ENCODE results near the gene AGRN.
"Not testable (repeated sequence)": the region's sequence is repeated elsewhere in the genome, so short reads cannot be mapped to it uniquely, and the experiment has no call there.

The AGRN gene

DNA sequence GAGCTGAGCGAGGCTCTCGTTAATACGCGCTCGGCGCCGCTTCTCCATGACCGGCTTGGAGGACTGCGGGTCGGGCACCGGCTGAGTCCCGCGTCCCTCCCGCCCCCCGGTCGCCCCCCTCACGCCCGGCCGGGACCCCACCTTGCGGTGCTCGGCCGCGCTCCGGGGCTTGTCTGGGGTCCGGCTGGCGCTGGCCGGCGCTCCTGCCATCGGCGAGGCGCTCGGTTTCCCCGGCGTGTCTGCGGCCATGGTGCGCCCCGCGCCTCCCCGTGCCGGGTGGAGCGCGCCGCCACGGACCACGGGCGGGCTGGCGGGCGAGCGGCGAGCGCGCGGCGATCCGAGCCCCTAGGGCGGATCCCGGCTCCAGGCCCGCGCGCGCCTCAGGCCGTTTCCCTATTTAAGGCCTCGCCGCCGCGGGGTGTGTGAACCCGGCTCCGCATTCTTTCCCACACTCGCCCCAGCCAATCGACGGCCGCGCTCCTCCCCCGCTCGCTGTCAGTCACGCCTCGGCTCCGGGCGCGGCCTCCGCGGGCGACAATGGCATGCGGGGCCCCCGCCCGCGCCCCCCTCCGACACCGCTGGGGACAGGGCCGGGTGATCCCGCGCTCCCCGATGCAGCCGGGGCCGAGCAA, 20.1 kb upstream of the AGRN start, which contains the start of gene HES4:
Gene HES4 (minus strand): TSS at position 373 of the 632 bp plus-strand sequence. CDS start 124 bp downstream, at position 249.
- in situ Hi-C loops (cut with HindIII; ENCODE audit: low sequenced_read_pairs), result loop anchor here (5.0 kb wide), 1 partner anchor 67 kb away; no protein-coding TSS in a partner anchor

DNA sequence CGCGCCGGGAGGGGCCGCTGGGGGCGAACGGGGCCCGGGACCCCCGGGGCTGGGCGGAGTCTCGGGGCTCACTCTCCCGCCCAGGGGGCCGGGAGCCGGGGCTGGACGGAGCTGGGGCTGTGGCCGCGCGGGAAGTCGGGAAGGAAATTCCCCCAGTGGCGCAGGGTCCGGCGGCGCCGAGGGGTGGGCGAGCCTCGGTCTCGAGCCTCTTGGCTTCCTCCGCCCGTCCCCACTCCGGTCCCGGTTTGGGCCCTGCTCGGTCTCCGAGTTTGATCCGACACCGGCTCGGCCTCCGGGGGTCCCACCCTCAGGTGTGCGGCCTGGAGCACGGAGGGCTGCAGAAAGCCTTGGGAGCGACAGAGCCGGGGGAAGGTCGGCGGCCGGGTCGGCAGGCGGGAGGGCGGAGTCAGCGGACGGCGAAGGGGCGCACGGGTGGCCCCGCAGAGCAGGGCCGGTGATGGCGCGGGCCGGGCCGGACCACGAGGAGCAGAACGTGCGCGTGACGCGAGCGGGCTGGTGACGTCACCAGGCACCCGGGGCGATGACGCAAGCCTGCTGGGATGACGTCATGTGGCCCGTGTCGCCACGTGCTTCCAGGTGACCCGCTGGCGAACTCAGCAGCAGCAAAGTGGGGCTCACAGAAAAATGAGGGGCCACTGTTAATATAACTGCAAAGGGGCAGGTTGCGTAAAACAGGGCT, 19.4 kb upstream of the AGRN start:
- in situ Hi-C loops (cut with HindIII; ENCODE audit: low sequenced_read_pairs), result loop anchor here (5.0 kb wide), 1 partner anchor 67 kb away; no protein-coding TSS in a partner anchor

DNA sequence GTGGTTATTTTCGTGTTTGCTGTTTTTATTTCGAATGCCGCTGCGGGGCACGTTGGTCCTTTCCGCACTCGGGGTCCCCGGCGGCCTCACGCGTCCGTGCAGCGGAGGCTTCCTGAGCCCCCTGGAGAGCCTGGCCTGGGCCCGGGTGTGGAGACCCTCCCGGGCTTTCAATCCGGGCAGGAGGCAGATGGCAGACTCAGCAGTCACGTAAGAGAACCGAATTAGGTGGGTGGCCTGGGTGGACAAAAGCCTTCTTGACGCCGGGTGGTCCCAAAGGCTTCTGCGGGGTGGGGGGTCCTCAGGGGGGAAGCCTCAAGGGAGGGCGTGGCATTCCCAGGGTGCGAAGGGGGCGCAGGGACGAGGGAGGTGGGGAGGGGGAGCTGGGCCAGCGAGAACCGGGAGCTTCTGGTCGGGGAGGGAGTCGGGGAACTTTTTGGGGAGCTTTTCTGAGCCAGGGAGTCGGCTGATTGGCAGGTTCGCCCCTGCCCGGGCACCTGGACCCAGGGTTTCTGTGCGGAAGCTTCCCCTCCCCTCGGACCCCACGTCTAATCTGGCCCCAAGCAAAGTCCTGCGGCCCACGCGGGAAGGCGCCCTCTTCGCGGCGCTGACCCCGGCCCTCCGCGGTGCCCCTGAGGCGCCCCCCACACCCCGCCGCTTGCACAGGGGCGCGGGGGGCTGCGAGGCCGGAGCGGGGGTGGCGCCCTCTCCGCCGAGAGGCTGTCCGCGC, 18.7 kb upstream of the AGRN start:
- in situ Hi-C loops (cut with HindIII; ENCODE audit: low sequenced_read_pairs), result loop anchor here (5.0 kb wide), 1 partner anchor 66 kb away; no protein-coding TSS in a partner anchor

DNA sequence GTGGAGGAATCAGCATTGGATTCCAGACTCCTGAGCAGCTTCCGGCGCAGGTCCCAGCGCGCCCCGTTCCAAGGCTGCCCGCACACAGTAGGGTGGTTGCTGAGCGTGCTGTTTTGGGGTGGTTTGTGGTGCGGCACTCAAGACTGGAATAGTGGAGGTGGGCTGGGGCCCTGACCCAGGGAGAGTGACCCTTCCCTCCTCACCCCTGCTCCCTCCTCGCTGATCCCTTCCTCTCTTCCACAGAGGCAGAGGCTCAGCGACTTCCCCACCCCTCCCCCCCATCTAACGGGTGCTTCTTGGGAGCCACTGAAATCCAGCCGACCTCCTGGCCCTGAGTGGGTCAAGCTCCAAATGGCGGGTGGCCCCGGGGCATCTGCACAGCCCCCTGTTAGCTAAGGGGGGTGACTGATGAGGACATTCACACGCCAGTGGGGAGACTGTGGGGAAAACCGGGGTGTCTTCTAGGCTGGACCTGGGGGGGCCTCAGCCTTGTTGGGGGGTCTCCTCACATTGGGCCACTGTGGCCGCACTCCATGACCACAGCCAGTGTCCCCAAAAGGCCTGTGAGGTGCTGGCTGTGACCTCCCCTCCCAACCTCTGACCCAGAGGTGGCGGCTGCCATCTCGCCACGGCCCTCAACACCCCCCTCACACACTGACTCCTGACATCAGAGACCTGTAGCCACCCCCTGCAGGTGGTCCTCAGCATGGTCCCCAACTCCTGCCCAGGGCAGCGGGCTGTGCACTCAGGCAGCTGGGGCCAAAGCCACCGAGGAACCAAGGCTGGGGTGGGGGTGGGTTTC, 16.1 kb upstream of the AGRN start:
- in situ Hi-C loops (cut with HindIII; ENCODE audit: low sequenced_read_pairs), result loop anchor here (5.0 kb wide), 1 partner anchor 63 kb away; no protein-coding TSS in a partner anchor

DNA sequence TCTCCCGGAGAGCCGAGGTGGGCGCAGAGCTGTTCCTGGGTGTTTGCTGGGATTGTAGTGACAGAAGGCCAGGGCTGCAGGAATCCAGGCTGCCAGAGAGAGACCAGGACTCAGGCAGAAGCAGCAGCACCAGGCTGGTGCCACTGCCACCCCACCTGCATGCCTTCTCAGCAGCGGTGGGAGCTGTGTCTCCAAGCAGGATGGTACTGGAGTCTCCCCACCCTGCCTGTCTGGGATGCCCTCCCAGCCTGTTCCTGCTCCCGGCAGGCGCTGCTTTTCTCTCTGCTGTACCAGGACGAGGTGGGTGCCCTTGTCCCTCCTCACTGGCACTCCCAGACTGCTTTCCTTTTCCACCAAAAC, 15.5 kb upstream of the AGRN start:
- in situ Hi-C loops (cut with HindIII; ENCODE audit: low sequenced_read_pairs), result loop anchor here (5.0 kb wide), 1 partner anchor 63 kb away; no protein-coding TSS in a partner anchor

DNA sequence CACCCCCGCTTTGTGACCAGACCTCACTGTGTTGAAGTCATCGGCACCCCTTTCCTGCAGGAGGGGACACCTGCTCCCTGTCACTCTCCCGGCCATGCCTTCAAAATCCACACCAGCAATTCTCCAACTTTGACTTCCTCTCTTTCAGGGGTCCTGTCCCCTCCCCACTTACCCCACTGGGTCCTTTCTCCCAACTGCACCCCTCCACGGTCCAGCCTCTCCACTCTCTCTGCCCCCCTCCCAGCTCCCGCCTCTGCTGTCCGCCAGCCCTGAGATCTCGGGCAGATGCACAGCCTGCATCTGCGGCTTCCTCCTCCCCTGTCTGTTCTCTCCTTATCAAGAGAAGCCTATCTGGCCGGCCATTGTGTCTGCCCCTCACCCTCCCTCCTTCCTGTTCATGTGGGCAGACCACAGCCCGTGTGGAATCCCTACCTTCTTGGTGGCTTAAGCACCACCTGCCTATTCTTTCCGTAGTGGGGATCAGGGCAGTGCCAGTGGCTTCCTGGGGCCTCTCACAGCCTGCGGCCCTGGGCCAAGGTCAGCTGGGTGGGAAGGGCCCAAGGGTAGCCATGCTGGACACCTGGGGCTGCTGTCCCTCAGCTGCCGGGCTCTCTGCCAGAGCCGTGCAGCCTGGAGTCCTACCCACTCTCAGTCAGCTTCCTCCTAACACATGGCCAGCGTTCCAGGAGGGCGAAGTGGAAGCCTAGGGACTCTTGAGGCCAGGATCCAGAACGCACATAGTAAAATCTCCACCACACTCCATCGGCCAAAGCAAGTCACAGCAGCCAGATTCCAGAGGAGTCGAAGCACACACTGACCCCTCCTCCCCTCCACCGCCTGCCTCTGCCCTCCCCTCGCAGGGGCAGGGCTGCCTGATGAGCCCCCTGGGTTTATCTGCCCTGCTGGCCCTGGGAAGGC, 14.9 kb upstream of the AGRN start:
- in situ Hi-C loops (cut with HindIII; ENCODE audit: low sequenced_read_pairs), result loop anchor here (5.0 kb wide), 1 partner anchor 62 kb away; no protein-coding TSS in a partner anchor

DNA sequence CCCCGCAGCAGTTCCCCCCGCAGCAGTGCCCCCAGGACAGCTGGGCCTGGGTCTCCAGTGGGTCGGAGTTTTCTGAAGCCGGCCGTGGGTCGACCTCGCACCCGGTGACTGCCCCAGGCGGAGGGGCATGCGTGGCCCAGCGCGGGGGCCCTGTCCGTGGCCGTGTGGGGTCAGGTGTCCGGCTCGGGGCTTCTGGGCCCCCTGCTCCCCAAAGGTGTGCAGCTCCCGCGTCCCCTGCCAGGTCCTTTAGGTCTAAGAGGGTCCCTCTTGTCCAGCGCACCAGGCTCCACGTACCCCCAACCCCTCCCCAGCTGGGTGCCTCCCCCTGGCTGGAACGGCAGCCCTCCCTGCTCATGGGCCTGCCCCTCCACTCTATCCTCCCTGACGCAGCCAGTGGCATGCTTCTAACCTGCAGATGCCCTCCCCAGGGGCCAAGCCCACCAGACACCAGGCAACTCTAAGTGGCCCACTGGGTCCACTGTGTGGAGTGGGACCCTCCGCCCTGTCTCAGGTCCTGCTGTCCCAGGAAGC, 14.1 kb upstream of the AGRN start:
- in situ Hi-C loops (cut with HindIII; ENCODE audit: low sequenced_read_pairs), result no loop called here

DNA sequence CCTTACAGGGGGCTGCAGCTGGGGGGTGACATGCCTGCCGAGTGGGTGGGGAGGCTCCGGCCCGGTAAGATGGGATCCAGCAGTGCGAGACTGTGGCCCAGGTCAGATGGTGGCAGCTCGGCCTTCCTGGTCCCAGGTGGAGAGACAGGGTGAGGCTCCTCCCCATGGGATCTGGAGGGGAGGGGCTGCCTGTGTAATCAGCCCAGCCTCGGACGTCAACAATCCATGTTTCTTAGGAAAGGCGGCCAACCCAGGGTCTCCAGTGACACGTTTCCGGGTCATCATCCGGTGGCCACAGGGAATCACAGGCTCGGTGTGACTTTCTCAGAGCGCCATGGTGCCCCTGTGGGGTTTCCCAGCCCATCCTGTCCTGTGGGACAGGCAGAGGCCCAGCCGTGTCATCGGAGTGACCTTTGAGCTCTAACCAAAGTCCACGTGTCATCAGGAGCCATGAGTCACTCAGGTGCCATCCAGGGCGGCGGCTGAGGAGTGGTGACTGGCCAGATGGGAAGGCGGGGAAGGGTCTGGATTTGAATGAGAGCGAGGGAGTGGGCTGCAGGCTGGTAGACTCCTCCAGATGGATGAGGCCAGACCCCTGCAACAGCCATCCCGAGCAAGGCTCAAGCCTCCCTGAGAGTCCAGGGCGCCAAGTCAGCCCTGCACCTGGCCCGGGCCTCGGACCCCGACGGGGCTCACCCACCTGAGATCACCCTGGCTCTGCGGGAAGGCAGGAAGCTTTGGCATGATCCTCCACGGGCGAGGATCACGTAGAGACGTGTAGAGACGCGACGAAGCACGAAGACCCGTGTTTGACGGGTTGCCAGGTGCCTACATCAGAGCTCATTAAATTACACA, 13.4 kb upstream of the AGRN start:
- in situ Hi-C loops (cut with HindIII; ENCODE audit: low sequenced_read_pairs), result no loop called here

DNA sequence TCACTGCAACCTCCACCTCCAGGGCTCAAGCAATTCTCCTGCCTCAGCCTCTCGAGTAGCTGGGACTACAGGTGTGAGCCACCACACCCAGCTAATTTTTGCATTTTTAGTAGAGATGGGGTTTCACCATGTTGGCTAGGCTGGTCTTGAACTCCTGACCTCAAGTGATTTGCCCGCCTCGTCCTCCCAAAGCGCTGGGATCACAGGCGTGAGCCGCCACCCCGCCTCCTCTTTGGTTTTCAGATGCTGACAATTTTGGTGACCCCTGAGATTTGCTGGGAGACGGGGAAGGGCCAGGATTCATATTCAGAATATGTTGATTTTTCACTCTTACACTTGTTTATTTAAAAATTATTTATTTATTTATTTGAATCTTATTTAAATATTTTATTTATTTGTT, 9.8 kb upstream of the AGRN start:
- in situ Hi-C loops (cut with HindIII; ENCODE audit: low sequenced_read_pairs), result not testable (repeated sequence)

DNA sequence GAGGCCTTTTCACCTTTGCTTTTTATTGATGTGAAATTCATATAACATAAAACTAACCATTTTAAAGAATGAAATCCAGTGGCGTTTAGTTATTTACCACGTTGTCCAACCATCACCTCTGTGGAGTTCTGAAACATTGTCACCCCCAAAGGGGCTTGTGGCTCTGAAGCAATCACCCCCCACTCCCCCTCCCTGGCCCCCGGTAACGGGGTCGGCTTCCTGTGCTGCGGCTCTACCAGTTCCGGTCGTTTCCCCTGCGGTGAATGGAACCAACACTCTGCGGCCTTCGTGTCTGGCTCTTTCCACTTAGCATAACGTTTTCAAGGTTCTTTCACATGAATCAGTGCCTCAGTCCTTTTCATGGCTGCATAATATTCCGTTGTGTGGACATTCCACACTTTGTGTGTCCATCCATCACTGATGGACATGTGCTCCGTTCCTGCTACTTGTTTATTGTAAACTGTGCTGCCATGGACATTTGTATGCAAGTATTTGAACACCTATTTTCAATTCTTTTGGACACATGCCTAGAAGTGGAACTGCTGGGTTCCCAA, 8.4 kb upstream of the AGRN start:
- in situ Hi-C loops (cut with HindIII; ENCODE audit: low sequenced_read_pairs), result no loop called here

DNA sequence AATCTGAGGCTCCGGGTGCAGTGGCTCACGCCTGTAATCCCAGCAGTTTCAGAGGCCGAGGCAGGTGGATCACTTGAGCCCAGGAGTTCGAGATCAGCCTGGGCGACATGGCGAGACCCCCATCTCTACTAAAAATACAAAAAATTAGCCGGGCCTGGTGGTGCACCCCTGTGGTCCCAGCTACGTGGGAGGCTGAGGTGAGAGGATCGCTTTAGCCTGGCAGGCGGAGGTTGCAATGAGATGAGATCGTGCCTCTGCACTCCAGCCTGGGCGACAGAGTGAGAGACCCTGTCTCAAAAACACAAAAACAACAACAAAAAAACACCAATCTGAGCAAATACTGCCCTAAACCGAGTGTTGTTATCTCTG, 7.2 kb upstream of the AGRN start:
- in situ Hi-C loops (cut with HindIII; ENCODE audit: low sequenced_read_pairs), result not testable (repeated sequence)

DNA sequence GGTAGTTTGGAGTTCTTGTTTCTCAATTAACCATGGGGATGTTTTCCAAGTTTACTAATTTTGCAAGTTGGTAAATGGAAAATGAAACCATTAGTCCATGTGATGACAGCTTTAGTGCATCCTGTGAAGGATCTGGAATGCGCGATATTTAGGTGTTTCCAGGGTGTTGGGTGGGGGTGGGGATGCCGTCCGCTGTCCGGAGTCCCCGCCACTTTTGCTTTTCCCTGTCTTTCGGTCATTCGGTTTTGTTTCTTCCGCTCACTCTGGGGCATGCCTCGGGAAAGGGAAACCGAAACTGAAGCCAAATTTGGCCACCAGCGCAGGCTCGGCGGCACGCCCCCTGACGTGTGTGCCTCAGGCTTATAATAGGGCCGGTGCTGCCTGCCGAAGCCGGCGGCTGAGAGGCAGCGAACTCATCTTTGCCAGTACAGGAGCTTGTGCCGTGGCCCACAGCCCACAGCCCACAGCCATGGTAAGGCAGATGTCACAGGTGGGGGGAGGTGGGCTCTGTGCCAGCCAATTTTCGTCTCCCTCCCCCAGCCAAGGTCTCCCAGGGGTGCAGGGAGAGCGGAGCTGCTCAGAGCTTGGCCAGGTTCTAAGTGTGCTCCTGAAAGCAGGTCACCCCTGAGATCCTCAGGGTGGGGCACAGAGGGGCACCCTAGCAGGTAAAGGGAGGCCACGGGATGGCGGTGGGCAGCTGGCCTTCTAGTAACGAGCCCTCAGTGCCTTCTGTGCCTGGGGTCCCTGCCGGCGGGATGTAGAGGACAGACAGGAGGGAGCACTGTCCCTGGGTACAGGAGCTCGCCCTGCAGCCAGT, 6.6 kb upstream of the AGRN start, which contains the start of gene ISG15:
Gene ISG15 (plus strand): TSS at position 393 of the 817 bp plus-strand sequence. CDS start 77 bp downstream, at position 470.
- in situ Hi-C loops (cut with HindIII; ENCODE audit: low sequenced_read_pairs), result no loop called here

DNA sequence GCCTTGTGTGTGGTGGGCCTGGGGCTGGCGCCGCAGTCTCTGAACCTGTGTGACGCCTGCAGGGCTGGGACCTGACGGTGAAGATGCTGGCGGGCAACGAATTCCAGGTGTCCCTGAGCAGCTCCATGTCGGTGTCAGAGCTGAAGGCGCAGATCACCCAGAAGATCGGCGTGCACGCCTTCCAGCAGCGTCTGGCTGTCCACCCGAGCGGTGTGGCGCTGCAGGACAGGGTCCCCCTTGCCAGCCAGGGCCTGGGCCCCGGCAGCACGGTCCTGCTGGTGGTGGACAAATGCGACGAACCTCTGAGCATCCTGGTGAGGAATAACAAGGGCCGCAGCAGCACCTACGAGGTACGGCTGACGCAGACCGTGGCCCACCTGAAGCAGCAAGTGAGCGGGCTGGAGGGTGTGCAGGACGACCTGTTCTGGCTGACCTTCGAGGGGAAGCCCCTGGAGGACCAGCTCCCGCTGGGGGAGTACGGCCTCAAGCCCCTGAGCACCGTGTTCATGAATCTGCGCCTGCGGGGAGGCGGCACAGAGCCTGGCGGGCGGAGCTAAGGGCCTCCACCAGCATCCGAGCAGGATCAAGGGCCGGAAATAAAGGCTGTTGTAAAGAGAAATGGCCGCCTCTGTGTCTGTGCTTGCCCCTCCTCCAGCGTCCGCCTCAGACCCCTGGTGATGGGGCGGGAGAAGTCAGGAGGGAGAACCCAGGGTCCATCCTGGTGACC, 5.8 kb upstream of the AGRN start:
- in situ Hi-C loops (cut with HindIII; ENCODE audit: low sequenced_read_pairs), result no loop called here

DNA sequence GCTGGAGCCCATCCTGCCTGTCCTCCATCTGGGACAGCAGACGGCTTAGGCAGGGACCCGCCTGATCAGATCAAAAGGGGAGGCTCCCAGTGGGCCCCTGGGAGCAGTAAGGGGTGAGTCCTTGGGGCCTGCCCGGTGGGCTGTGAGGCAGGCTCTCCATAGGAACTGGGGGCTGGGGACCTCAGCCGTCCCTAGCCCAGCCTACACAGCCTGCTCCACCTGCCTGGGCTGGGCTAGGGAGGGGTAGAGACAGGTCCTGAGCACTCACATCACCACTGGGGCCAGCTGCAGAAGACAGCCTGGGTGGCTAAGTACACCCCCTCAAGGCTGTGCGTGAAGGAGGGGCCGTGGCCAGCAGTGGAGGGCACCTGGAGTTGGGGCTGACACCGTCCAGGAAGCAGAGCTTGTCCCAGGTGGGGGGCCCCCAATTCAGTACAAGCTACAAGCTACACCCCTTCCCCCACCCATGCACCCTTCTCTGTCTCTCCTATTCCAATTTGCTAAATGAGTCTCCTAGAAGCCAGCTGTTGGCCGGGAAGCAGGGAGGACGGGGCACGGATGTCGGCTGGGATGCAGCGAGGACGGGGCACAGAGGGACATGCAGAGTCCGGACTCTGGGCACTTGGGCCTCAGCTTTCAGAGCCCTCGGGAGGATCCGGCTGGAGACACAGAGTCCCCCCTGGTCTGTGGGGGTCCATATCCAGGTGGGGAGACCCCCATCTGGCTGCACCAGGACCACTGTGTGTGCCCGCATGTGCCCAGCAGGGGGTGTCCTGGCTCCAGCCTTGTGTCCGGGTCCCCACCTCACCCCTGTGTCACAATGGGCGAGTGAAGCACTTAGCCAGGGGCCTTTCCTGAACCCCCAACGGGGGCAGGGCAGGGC, 4.9 kb upstream of the AGRN start:
- in situ Hi-C loops (cut with HindIII; ENCODE audit: low sequenced_read_pairs), result no loop called here

DNA sequence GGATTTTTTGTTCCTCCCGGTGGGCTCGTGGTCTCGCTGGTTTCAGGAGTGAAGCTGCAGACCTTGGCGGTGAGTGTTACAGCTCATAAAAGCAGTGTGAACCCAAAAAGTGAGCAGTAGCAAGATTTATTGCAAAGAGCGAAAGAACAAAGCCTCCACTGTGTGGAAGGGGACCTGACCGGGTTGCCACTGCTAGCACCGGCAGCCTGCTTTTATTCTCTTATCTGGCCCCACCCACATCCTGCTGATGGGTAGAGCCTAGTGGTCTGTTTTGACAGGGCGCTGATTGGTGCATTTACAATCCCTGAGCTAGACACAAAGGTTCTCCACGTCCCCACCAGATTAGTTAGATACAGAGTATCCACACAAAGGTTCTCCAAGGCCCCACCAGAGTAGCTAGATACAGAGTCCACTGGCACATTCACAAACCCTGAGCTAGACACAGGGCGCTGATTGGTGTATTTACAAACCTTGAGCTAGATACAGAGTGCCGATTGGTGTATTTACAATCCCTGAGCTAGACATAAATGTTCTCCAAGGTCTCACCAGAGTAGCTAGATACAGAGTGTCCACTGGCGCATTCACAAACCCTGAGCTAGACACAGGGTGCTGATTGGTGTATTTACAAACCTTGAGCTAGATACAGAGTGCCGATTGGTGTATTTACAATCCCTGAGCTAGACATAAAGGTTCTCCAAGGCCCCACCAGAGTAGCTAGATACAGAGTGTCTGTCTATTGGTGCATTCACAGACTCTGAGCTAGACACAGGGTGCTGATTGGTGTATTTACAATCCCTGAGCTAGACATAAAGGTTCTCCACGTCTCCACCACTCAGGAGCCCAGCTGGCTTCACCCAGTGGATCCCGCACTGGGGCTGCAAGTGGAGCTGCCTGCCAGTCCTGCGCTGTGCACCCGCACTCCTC, 2.3 kb upstream of the AGRN start:
- in situ Hi-C loops (cut with HindIII; ENCODE audit: low sequenced_read_pairs), result not testable (repeated sequence)

All from endothelial cell of hepatic sinusoid (primary cell).